CD4-positive, alpha-beta T cell (primary cell): ENCODE results near the gene KIR3DL1. TPM values are rescaled to one million over a fixed set of nuclear protein-coding genes. Genes with fewer than 3 reads are reported as not detected.
A peak's percentile ranks its signal among the peaks of the same experiment; 100 is the strongest.

Source experiments
- ATAC-seq: fragments of 200-7000 bp; cut with Tn5 transposase; one replicate; pipeline ENCODE4 v1.10.0; 2022; ENCODE audit warnings: mild to moderate bottlenecking; ENCODE audit not compliant: poor library complexity
- CTCF ChIA-PET: fragments of 350-600 bp; sonication (Branson Sonifier 250); formaldehyde crosslinking; loops from one replicate; lab custom pipeline; 2021; ENCODE audit warnings: antibody characterized with exemption, inconsistent platforms; lab: Charles Lee
- POLR2A ChIA-PET: fragments of 350-600 bp; sonication (Branson Sonifier 250); formaldehyde crosslinking; loops from one replicate; lab custom pipeline; 2021; ENCODE audit warnings: antibody characterized with exemption, inconsistent platforms; lab: Charles Lee
- DNase-seq, 14 experiments: peaks; one replicate each; pipeline ENCODE4 v3.0.0-alpha.2; 2013 to 2020; ENCODE audit warnings: mixed read lengths in 2 of 14
- H3K27ac ChIP-seq, 2 donors: one replicate each; pipeline versions ENCODE4 v1.5.1 to v1.7.0; 2013; ENCODE audit warnings: low read length in 2 of 2, low read depth in 1 of 2, mild to moderate bottlenecking in 1 of 2
- H3K27me3 ChIP-seq, 2 experiments: 1 replicate in 1 of 2; 2 replicates in 1 of 2; pipeline versions ENCODE4 v1.6.1 to v1.7.0; 2013; ENCODE audit warnings: low read length in 2 of 2, control low read depth in 1 of 2, mild to moderate bottlenecking in 1 of 2, moderate library complexity in 1 of 2; ENCODE audit not compliant: insufficient read depth in 2 of 2, control insufficient read depth in 1 of 2
- H3K36me3 ChIP-seq: one replicate; pipeline ENCODE4 v1.6.1; 2013; ENCODE audit warnings: low read length, control low read depth; ENCODE audit not compliant: insufficient read depth
- H3K4me1 ChIP-seq: one replicate; pipeline ENCODE4 v1.6.1; 2013; ENCODE audit warnings: low read length, control low read depth; ENCODE audit not compliant: insufficient read depth
- H3K4me3 ChIP-seq: one replicate; pipeline ENCODE4 v1.5.1; 2013; ENCODE audit warnings: mild to moderate bottlenecking, low read length, moderate library complexity
- H3K9me3 ChIP-seq, 2 experiments: 1 replicate in 1 of 2; 2 replicates in 1 of 2; pipeline versions ENCODE4 v1.6.1 to v1.7.0; 2013; ENCODE audit warnings: low read length in 2 of 2, mild to moderate bottlenecking in 2 of 2, control low read depth in 1 of 2, moderate library complexity in 1 of 2; ENCODE audit not compliant: control insufficient read depth in 1 of 2, insufficient read depth in 1 of 2
- H3K27ac Mint-ChIP-seq: one replicate; pipeline ENCODE4 v1.8.0; 2020; ENCODE audit warnings: mixed read lengths
- H3K27me3 Mint-ChIP-seq: one replicate; pipeline ENCODE4 v1.8.0; 2021; ENCODE audit warnings: mixed read lengths
- H3K36me3 Mint-ChIP-seq: one replicate; pipeline ENCODE4 v1.8.0; 2021; ENCODE audit warnings: low read depth, mixed read lengths
- H3K4me1 Mint-ChIP-seq: one replicate; pipeline ENCODE4 v1.8.0; 2021; ENCODE audit warnings: low read depth, mixed read lengths
- H3K4me3 Mint-ChIP-seq: one replicate; pipeline ENCODE4 v1.8.0; 2020; ENCODE audit warnings: mild to moderate bottlenecking, mixed read lengths
- H3K9me3 Mint-ChIP-seq: one replicate; pipeline ENCODE4 v1.8.0; 2020; ENCODE audit warnings: mixed read lengths
- CTCF ChIP-seq: fragments of 200-600 bp; IDR thresholded peaks from one replicate; pipeline ENCODE4 v1.8.0; 2022; ENCODE audit warnings: antibody characterized with exemption, mild to moderate bottlenecking
- intact Hi-C, 2 experiments: fragments of 100-400 bp; cut with DNase I in 1 of 2; cut with micrococcal nuclease in 1 of 2; formaldehyde crosslinking; loops; one replicate each; pipeline versions ENCODE4 v1.15.1 to v1.9.0; 2023 to 2025; cut with DNase I, micrococcal nuclease
- total RNA-seq, 174 experiments: library from RNA in 2 of 174; stranded (reverse) in 2 of 174; gene quantifications; one replicate each; pipeline ENCODE4 v1.2.3 and lab custom pipeline; 2021 to 2026

Gene KIR3DL1
- total RNA-seq, 2 experiments from 2014 or later: not detected

DNA sequence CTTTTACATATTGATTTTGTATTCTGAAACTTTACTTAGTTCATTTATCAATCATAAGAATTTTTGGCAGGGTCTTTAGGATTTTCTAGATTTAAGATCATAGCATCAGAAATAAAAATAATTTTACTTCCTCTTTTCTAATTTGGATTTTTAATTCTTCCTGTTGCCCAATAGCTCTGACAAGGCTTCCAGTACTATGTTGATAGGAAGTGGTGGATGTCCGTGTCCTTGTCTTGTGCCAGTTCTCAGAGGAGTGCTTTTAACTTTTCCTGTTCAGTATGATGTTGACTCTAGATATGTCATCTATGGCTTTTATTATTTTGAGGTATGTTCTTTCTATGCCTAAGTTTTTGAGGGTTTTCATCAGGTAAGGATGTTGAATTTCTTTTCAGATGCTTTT lies 20.5 kb upstream of the KIR3DL1 start:
- peaks cover 3% of the 10 kb centered on the region for H3K9me3 Mint-ChIP-seq
- H3K36me3 Mint-ChIP-seq: no peaks in the 10 kb centered on the region
- no peak overlapping the region for H3K27ac Mint-ChIP-seq
- no peaks in the 10 kb centered on the region for H3K36me3 ChIP-seq
- H3K27ac ChIP-seq: no peak overlapping the region
- no peak overlapping the region for H3K4me3 ChIP-seq
- ATAC-seq (no peak), DNase-seq (peak in 2 of 14 experiments; percentile 15 to 27)
- H3K9me3 ChIP-seq: no peaks in the 10 kb centered on the region
- POLR2A ChIA-PET: no interaction called here
- H3K4me1 Mint-ChIP-seq: peaks cover 12% of the 10 kb centered on the region
- CTCF ChIA-PET: no interaction called here
- H3K4me1 ChIP-seq: no peaks in the 10 kb centered on the region
- H3K4me3 Mint-ChIP-seq: no peak overlapping the region
- peaks cover 5 to 9% of the 10 kb centered on the region in 2 experiments for H3K27me3 ChIP-seq
- intact Hi-C loops: no loop called here
- peaks cover 47% of the 10 kb centered on the region for H3K27me3 Mint-ChIP-seq
- no peak for TF ChIP-seq CTCF

- no peak for TF ChIP-seq CTCF
- H3K4me1 ChIP-seq: no peaks in the 10 kb centered on the region
- no peaks in the 10 kb centered on the region for H3K36me3 Mint-ChIP-seq
- no peak within 1 kb of the TSS for H3K27ac Mint-ChIP-seq
- peaks cover 4% of the 10 kb centered on the region for H3K9me3 Mint-ChIP-seq
- H3K9me3 ChIP-seq: peaks cover 0 to 16% of the 10 kb centered on the region in 2 experiments
- H3K4me3 Mint-ChIP-seq: no peak within 1 kb of the TSS
- H3K27ac ChIP-seq: no peak within 1 kb of the TSS
- intact Hi-C loops: no loop called here
- no peak within 1 kb of the TSS for H3K4me3 ChIP-seq
- CTCF ChIA-PET: no interaction called here
- peak in 1 of 14 experiments; percentile 28 for DNase-seq
- ATAC-seq: no peak
- peaks cover 58% of the 10 kb centered on the region for H3K27me3 Mint-ChIP-seq
- no peaks in the 10 kb centered on the region for H3K4me1 Mint-ChIP-seq
- H3K27me3 ChIP-seq: peaks cover 0 to 9% of the 10 kb centered on the region in 2 experiments
- no peaks in the 10 kb centered on the region for H3K36me3 ChIP-seq
- POLR2A ChIA-PET: no interaction called here
Observed at GRCh38 chr19:54803410-54803809, 12.9 kb upstream of the KIR3DL1 start, which contains the start of gene KIR2DL4. TSS of gene KIR2DL4 (plus strand) at chr19:54803610. CDS start at chr19:54803652, 42 bp downstream.

DNA sequence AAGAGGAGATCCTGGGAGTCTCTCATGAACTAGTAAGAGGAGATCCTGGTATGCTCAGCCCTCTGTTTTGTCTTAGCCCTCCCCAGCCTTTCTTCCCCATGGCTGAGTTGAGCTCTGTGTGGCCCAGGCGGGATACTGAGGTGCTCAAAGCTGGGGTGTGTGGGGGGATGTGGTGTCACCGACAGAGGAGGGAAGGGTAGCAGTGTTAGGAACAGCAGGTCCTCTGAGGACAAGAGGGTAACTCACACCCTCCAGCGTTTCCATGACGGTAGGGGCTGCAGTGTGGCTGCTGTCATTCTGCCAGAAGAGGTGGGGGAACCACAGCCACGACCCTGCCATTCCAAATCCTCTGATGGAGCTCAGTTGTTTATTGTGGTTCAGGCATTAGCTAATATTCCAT lies 12.2 kb upstream of the KIR3DL1 start:
- DNase-seq (no peak), ATAC-seq (no peak)
- CTCF ChIA-PET: no interaction called here
- Histone ChIP-seq H3K9me3 (peaks cover 0 to 16% of the 10 kb centered on the region in 2 experiments), H3K36me3 (no peaks in the 10 kb centered on the region), H3K27me3 (peaks cover 0 to 9% of the 10 kb centered on the region in 2 experiments), H3K4me3 (no peak overlapping the region), H3K27ac (no peak overlapping the region), H3K4me1 (no peaks in the 10 kb centered on the region)
- Mint-ChIP-seq H3K27me3 (peaks cover 55% of the 10 kb centered on the region), H3K4me1 (no peaks in the 10 kb centered on the region), H3K9me3 (peaks cover 5% of the 10 kb centered on the region), H3K36me3 (no peaks in the 10 kb centered on the region), H3K4me3 (no peak overlapping the region), H3K27ac (no peak overlapping the region)
- intact Hi-C loops: no loop called here
- POLR2A ChIA-PET: no interaction called here
- no peak for TF ChIP-seq CTCF
